Transverse colon (tissue), 4 donors: ENCODE results near the gene GRM7. TPM values are rescaled to one million over a fixed set of nuclear protein-coding genes. Genes with fewer than 3 reads are reported as not detected.
"Not testable (repeated sequence)": the region's sequence is repeated elsewhere in the genome, so short reads cannot be mapped to it uniquely, and the experiment has no call there.

Experiments
- DNase-seq: peaks from one replicate; pipeline ENCODE4 v3.0.0-alpha.2; 2019
- H3K27ac ChIP-seq, 4 donors: fragments of 200-600 bp; sonication (generic); 2 replicates each; pipeline ENCODE4 v1.5.1; 2016 to 2018; ENCODE audit warnings: inconsistent platforms in 4 of 4
- H3K27me3 ChIP-seq: fragments of 200-600 bp; sonication (generic); 2 replicates; pipeline ENCODE4 v1.5.1; 2017; ENCODE audit warnings: inconsistent platforms
- H3K36me3 ChIP-seq, 4 donors: fragments of 200-600 bp; sonication (generic); 2 replicates each; pipeline ENCODE4 v1.5.1; 2017 to 2019; ENCODE audit warnings: inconsistent platforms in 4 of 4
- H3K4me1 ChIP-seq, 4 donors: fragments of 200-600 bp; sonication (generic); 2 replicates each; pipeline ENCODE4 v1.5.1; 2017 to 2020; ENCODE audit warnings: inconsistent platforms in 4 of 4
- H3K4me3 ChIP-seq, 4 donors: fragments of 200-600 bp; sonication (generic); 1 replicate in 1 of 4; 2 replicates in 3 of 4; pipeline versions ENCODE4 v1.5.1 to v1.6.1; 2017 to 2019; ENCODE audit warnings: inconsistent platforms in 4 of 4
- H3K9me3 ChIP-seq, 2 donors: fragments of 200-600 bp; sonication (generic); 2 replicates each; pipeline ENCODE4 v1.5.1; 2017 to 2019; ENCODE audit warnings: inconsistent platforms in 2 of 2
- CTCF ChIP-seq, 5 experiments: fragments of 200-600 bp in 3 of 5; fragments of 450-650 bp in 2 of 5; sonication (generic) in 3 of 5; IDR thresholded peaks; 1 replicate in 2 of 5; 2 replicates in 3 of 5; pipeline ENCODE4 v1.5.1; 2016 to 2017; ENCODE audit warnings: antibody characterized with exemption in 5 of 5, inconsistent platforms in 3 of 5, mild to moderate bottlenecking in 2 of 5, moderate library complexity in 1 of 5
- EP300 ChIP-seq: sonication (generic); formaldehyde crosslinking; IDR thresholded peaks from one replicate; pipeline ENCODE4 v1.6.1; 2017; ENCODE audit warnings: antibody characterized with exemption, low read depth
- POLR2A ChIP-seq: fragments of 450-650 bp; IDR thresholded peaks from one replicate; pipeline ENCODE4 v1.6.1; 2016; ENCODE audit warnings: antibody characterized with exemption, mild to moderate bottlenecking, moderate library complexity
- POLR2AphosphoS5 ChIP-seq, 3 donors: sonication (generic); formaldehyde crosslinking; IDR thresholded peaks; one replicate each; pipeline ENCODE4 v1.6.1; 2016; ENCODE audit warnings: antibody characterized with exemption in 3 of 3
- WGBS, 2 donors: methylation state at CpG; one replicate each; pipeline ENCODE4 v1.1.5; 2018; ENCODE audit warnings: low coverage in 1 of 2; 5-methylcytosine and 5-hydroxymethylcytosine counted together
- in situ Hi-C, 4 donors: fragments of 200-750 bp; cut with MboI; loops; one replicate each; pipeline versions ENCODE4 v1.15.0 to v1.15.1; 2017; ENCODE audit warnings: low sequenced_read_pairs in 3 of 4, low pct_ligation_motif_present in 1 of 4, low pct_unique_long_range_greater_than_20kb in 1 of 4
- intact Hi-C: fragments of 100-400 bp; cut with DNase I; formaldehyde crosslinking; loops from one replicate; pipeline ENCODE4 v1.15.1; 2023; ENCODE audit warnings: low total_unique reads
- total RNA-seq, 4 donors: library from RNA; depleted of rRNA; stranded (reverse); fragments of >200 nt; gene quantifications; one replicate each; pipeline ENCODE4 v1.1.0, GENCODE V29; 2016

The GRM7 gene
- total RNA-seq, 4 donors from 2014 or later, result 0.14 to 0.20 (median 0.16) TPM; not detected in 1

DNA sequence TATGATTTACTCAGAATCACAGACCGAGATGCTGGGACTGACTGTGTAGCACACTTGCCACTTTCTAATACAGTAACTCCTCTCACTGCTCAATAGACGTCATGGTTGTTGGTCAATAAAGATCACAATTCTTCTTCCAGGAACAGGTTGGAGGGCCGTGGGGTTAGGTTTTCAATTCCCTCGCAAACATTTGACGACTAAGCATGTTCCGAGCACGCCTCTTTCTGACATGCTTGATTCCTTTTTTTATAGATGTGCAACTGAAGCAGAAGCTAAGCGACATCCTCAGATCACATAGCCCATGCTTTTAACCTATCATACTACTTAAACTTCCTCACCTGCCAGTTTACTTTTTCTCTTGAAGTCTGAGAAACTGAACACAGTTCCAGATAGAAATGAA, 61.0 kb downstream of the GRM7 start:
- in situ Hi-C loops, result no loop called here
- DNase-seq, result no peak
- Histone ChIP-seq H3K4me1 (no peaks in the 10 kb centered on the region), H3K36me3 (no peaks in the 10 kb centered on the region), H3K27me3 (no peaks in the 10 kb centered on the region), H3K9me3 (no peaks in the 10 kb centered on the region), H3K27ac (no peak overlapping the region), H3K4me3 (no peak overlapping the region)
- WGBS, 2 donors, result 80% methylated on average over 2 to 8 of the region's 8 CpGs
- TF ChIP-seq EP300 (no peak), POLR2AphosphoS5 (IDR thresholded peaks at IDR 0.05) (no peak), POLR2A (no peak), CTCF (IDR thresholded peaks at IDR 0.05) (no peak)
- intact Hi-C loops, result no loop called here

DNA sequence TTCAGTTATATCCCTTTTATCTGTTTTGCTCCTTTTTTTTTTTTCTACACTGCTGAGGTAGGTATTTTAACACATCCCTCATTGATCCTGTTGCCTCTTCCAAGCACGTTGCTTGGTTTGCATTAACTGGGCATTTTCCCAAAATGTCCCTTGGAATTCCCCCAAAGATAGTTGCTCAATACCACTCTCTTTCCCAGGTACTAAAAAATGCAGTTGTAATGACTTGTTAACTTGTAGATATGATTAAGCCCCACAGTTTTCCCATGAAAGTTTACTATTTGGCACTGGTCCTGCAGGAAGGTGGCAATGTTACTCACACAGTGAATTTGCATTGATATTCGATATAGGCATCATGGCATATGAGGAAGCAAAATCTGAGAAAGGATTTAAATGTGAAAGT, 67.1 kb downstream of the GRM7 start:
- H3K4me1 ChIP-seq, result no peaks in the 10 kb centered on the region
- no peak for TF ChIP-seq POLR2A
- no peak for TF ChIP-seq POLR2AphosphoS5 (IDR thresholded peaks at IDR 0.05)
- WGBS, 2 donors, result 24 to 75% methylated on average over 1 to 2 of the region's 2 CpGs
- H3K27me3 ChIP-seq, result no peaks in the 10 kb centered on the region
- no peaks in the 10 kb centered on the region for H3K36me3 ChIP-seq
- intact Hi-C loops, result no loop called here
- in situ Hi-C loops, result no loop called here
- no peak for DNase-seq
- H3K27ac ChIP-seq, result no peak overlapping the region
- no peaks in the 10 kb centered on the region for H3K9me3 ChIP-seq
- H3K4me3 ChIP-seq, result no peak overlapping the region

DNA sequence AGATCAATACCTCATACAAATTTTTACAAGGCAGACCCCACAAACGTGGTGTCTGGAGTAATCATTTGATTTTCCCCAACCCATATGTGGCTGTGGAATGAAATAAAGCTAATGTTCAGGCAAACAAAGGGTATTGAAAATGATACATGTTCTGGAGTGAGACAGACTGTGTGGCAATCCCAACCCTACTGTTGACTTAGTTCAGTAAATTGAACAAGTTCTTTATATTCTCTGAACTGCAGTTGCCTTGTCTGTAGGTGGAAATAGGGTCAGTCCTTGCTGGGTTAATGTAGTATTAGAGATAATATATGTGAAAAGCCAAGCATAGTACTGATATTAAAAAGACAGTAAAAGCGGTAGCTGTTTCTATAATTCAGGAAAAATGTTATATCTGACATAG, 69.0 kb downstream of the GRM7 start:
- in situ Hi-C loops (no loop called here), intact Hi-C loops (no loop called here)
- H3K27ac ChIP-seq, result no peak overlapping the region

DNA sequence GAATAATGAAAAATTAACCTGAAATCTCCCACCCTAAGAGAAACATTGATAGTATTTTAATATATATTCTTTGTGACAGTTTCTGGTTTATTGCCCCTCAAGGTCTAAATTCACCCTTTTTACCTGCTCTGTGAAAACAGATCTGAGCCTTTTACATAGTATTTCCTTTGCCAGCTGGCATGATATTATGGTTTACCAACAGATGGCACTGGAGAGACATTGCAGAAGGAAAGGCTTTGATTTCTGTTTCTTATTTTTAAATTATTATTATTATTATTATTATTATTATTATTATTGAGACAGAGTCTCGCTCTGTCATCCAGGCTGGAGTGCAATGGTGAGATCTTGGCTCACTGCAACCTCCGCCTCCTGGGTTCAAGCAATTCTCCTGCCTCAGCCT, 74.5 kb downstream of the GRM7 start:
- H3K27me3 ChIP-seq, H3K4me1 ChIP-seq, H3K36me3 ChIP-seq, in situ Hi-C loops, H3K9me3 ChIP-seq, intact Hi-C loops, H3K4me3 ChIP-seq, DNase-seq, H3K27ac ChIP-seq: not testable (repeated sequence)
- WGBS, 2 donors, result 78 to 82% methylated on average over 2 of the region's 2 CpGs

More for the DNA sequence above, 69.0 kb downstream of the GRM7 start:
- H3K36me3 ChIP-seq, result no peaks in the 10 kb centered on the region
- WGBS, 2 donors, result 50 to 66% methylated on average over 2 of the region's 2 CpGs
- no peak overlapping the region for H3K4me3 ChIP-seq
- no peak for DNase-seq
- H3K4me1 ChIP-seq, result no peaks in the 10 kb centered on the region
- H3K27me3 ChIP-seq, result no peaks in the 10 kb centered on the region
- TF ChIP-seq EP300 (no peak), POLR2AphosphoS5 (IDR thresholded peaks at IDR 0.05) (no peak), CTCF (IDR thresholded peaks at IDR 0.05) (no peak), POLR2A (no peak)
- no peaks in the 10 kb centered on the region for H3K9me3 ChIP-seq

DNA sequence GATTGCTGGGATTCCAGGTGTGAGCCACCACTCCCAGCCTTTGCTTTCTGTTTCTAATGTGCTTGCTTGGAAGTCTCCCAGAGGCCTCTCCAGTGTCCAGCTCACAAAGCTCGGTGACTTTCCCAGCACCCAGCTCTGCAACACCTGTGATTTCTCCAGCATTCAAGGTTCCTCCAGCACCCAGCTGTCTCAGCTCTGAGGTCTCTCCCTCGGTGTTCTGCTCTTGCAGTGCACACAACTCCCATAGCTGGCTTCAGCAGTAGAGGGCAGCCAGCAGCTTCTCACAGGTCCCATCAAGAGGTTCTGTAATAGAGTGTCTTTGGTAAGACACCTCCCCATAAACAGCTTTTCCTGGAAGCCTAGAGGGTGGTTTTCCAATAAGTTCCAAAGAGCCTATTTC, 75.1 kb downstream of the GRM7 start:
- Histone ChIP-seq H3K4me1 (no peaks in the 10 kb centered on the region), H3K9me3 (no peaks in the 10 kb centered on the region), H3K27ac (no peak overlapping the region), H3K4me3 (no peak overlapping the region), H3K27me3 (no peaks in the 10 kb centered on the region), H3K36me3 (no peaks in the 10 kb centered on the region)
- intact Hi-C loops (no loop called here), in situ Hi-C loops (no loop called here)
- DNase-seq, result no peak
- 86 to 88% methylated on average over 2 of the region's 2 CpGs for WGBS, 2 donors
- TF ChIP-seq CTCF (IDR thresholded peaks at IDR 0.05), result no peak
- TF ChIP-seq EP300, result no peak
